G401 (cell line): Measurements from ENCODE around the gene COL26A1. TPM values are rescaled to one million over a fixed set of nuclear protein-coding genes. Genes with fewer than 3 reads are reported as not detected.
"Not testable (repeated sequence)": the region's sequence is repeated elsewhere in the genome, so short reads cannot be mapped to it uniquely, and the experiment has no call there.

ENCODE experiments used
- DNase-seq: peaks from one replicate; pipeline ENCODE4 v3.0.0-alpha.2; 2015; ENCODE audit warnings: low spot score
- in situ Hi-C: cut with HindIII; loops from 2 replicates; pipeline ENCODE4 v1.10.0; 2016; ENCODE audit warnings: low sequenced_read_pairs, mixed read lengths
- total RNA-seq: library from RNA; depleted of rRNA; stranded (reverse); fragments of >200 nt; shearing (Covaris generic); gene quantifications from 2 replicates; pipeline ENCODE4 v1.2.3, GENCODE V29; 2014; rRNA removed

The COL26A1 gene
- total RNA-seq, 1 experiment from 2014 or later = 104 TPM

- in situ Hi-C loops = no loop called here
- no peak for DNase-seq
Observed at GRCh38 chr7:101597941-101598340, 235.3 kb downstream of the COL26A1 start.

GRCh38 chr7:101598422-101598985 is 235.8 kb downstream of the COL26A1 start:
- in situ Hi-C loops = no loop called here
- peak; percentile 66 for DNase-seq

GRCh38 chr7:101598986-101599771 is 236.5 kb downstream of the COL26A1 start:
- in situ Hi-C loops = no loop called here
- peak; percentile 14 for DNase-seq

- in situ Hi-C loops = no loop called here
- DNase-seq = no peak
Observed at GRCh38 chr7:101599787-101600186, 237.1 kb downstream of the COL26A1 start.

- in situ Hi-C loops = no loop called here
- DNase-seq = no peak
Observed at GRCh38 chr7:101602082-101602481, 239.4 kb downstream of the COL26A1 start.

GRCh38 chr7:101602484-101603241 is 240.0 kb downstream of the COL26A1 start:
- DNase-seq = peak; percentile 75
- in situ Hi-C loops = no loop called here

GRCh38 chr7:101604331-101604933 is 241.8 kb downstream of the COL26A1 start:
- in situ Hi-C loops = no loop called here
- DNase-seq = no peak

GRCh38 chr7:101604934-101605332 is 242.3 kb downstream of the COL26A1 start:
- DNase-seq, in situ Hi-C loops: not testable (repeated sequence)

- no peak for DNase-seq
- in situ Hi-C loops = no loop called here
Observed at GRCh38 chr7:101605611-101606497, 243.2 kb downstream of the COL26A1 start.

GRCh38 chr7:101606498-101606923 is 243.8 kb downstream of the COL26A1 start:
- no peak for DNase-seq
- in situ Hi-C loops = no loop called here

Other genes starting within 250 kb of the COL26A1 start
- 103 and 113 TPM in 2 replicates for gene SERPINE1, start 235.8 kb upstream of the COL26A1 start, total RNA-seq
- gene AP1S1, start 208.4 kb upstream of the COL26A1 start, total RNA-seq = 211 and 215 TPM in 2 replicates
- 122 and 148 TPM in 2 replicates for gene VGF, start 197.3 kb upstream of the COL26A1 start, total RNA-seq
- gene NAT16, start 182.6 kb upstream of the COL26A1 start, total RNA-seq = 1.2 TPM in 1 of 2 replicates, not detected in the other
- gene MOGAT3, start 161.8 kb upstream of the COL26A1 start, total RNA-seq = not detected in 2 replicates
- gene PLOD3, start 145.3 kb upstream of the COL26A1 start, total RNA-seq = 18.0 and 38.1 TPM in 2 replicates
- gene ZNHIT1, start 144.7 kb upstream of the COL26A1 start, total RNA-seq = 74.5 and 105 TPM in 2 replicates
- 1.8 and 4.3 TPM in 2 replicates for gene CLDN15, start 125.1 kb upstream of the COL26A1 start, total RNA-seq
- 139 and 190 TPM in 2 replicates for gene FIS1, start 117.8 kb upstream of the COL26A1 start, total RNA-seq
- gene IFT22, start 41.1 kb upstream of the COL26A1 start, total RNA-seq = 55.0 and 55.9 TPM in 2 replicates